Mesenteric fat pad (tissue), 1 donor: ENCODE data around the gene C11orf98. TPM values are rescaled to one million over a fixed set of nuclear protein-coding genes. Genes with fewer than 3 reads are reported as not detected.
A peak's percentile ranks its signal among the peaks of the same experiment; 100 is the strongest.
"Not testable (repeated sequence)": the region's sequence is repeated elsewhere in the genome, so short reads cannot be mapped to it uniquely, and the experiment has no call there.

Source experiments
- DNase-seq: peaks from one replicate; pipeline ENCODE4 v3.0.0-alpha.2; 2020; ENCODE audit warnings: low spot score
- long read RNA-seq: library from polyadenylated mRNA; unstranded; transcript quantifications from one replicate; pipeline ENCODE4 v2.0.0, GENCODE V29; 2020
- total RNA-seq: library from RNA; stranded (reverse); fragmentation: NEBNext Ultra II Directional; extraction: Animal tissue kit (Norgen Biotek cat#: 25700); gene quantifications from one replicate; pipeline ENCODE4 v1.2.1, GENCODE V29; 2021
- donor health status: DM: yes; HTN: yes; CAD: no.

Gene C11orf98
- 36.9 TPM for total RNA-seq
- long read RNA-seq, transcript C11orf98-201 (4 exons, 654 nt): major isoform, 12 of 13 reads
- long read RNA-seq, partial matches to known transcripts: 0 of 13 reads
- long read RNA-seq, other reads (novel, unspliced or antisense): 0 of 13 reads

GRCh38 chr11:62665075-62665598 is at the start of gene C11orf98, which contains the start of gene CSKMT:
Gene C11orf98 (minus strand): TSS chr11:62665210. CDS start chr11:62665169, 41 bp downstream.
Gene CSKMT (plus strand): TSS chr11:62665312. CDS start chr11:62665880, 568 bp downstream.
- DNase-seq: peak; percentile 99

GRCh38 chr11:62713343-62713742 is 48.3 kb upstream of the C11orf98 start:
- DNase-seq: no peak

GRCh38 chr11:62712861-62713260 is 47.9 kb upstream of the C11orf98 start:
- no peak for DNase-seq

DNA sequence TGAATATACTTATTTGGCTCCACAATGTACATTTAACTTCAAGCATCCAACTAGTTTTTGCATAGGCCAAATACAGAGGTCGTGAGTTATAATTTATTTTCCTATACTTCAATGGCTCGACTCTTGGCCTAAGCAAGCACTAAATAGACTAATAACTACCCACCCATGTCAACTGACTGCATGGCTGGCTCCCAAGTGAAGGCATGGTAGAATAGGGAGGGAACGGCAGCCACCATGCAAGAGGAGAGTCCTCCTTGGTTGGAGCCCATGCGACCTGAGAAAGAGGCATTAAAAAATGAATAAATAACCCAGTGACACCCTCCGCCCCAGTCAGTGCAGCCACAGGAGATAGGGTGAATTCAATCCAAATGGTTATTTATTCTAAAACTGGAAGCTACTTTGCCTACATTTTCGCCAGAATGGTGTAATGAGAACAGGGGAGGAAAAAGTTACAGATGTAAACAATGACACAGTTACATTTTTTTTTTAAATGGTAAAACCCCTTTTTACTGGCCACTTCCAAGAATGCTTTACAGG is 47.3 kb upstream of the C11orf98 start:
- no peak for DNase-seq

DNA sequence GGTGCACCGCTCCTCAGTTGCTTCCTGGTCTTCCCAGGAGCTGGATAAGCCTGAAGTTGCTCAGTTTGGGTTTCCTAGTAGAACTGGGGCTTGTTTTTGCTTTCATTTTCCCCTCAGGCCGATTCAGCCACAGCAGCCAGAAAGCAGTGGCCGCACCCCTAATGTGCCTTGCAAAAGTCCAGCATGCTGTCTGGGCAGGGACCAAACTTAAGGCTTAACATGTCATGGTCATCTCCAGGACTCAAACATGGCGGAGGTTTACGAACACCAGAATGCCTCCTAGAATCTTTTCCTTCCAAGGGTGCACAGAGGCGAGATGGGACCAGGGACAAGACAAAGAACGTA is 45.0 kb upstream of the C11orf98 start:
- DNase-seq: no peak

GRCh38 chr11:62709247-62710000 is 44.4 kb upstream of the C11orf98 start:
- DNase-seq: peak; percentile 97

DNA sequence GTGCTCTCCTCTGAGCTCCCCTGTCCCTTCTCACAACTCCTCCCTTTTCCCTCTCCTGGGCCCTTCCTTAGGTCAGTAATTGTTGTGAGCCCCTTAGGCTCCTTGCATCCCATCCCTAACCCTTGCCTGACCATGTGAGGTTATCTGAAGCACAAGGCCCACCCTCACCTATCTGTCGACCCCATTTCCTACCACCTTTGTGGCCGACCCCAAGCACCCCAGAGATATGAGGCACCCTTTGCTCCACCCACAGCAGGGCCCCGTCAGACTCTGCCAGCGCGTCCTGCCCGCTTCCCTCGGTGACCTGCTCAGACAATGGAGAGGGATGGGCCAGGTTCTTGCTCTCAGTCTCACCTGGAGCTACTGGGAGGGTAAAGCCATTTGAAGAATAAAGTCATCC is 43.8 kb upstream of the C11orf98 start:
- no peak for DNase-seq

DNA sequence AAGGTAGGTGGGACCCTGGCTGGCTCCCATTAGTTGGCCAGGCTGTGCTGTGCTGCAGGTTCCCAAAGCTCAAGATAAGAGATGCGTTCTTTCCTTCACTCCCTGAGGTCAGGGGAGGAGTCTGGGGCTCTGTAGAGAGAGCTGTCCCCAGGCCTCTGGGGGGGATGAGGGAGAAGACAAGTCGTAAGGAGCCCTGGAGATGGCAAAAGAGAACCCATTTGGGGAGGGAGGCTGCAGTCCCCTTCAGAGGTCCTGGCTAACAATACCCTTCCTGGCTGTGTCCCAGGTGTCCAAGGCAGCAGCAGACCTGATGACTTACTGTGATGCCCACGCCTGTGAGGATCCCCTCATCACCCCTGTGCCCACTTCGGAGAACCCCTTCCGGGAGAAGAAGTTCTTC is 43.4 kb upstream of the C11orf98 start:
- DNase-seq: no peak

DNA sequence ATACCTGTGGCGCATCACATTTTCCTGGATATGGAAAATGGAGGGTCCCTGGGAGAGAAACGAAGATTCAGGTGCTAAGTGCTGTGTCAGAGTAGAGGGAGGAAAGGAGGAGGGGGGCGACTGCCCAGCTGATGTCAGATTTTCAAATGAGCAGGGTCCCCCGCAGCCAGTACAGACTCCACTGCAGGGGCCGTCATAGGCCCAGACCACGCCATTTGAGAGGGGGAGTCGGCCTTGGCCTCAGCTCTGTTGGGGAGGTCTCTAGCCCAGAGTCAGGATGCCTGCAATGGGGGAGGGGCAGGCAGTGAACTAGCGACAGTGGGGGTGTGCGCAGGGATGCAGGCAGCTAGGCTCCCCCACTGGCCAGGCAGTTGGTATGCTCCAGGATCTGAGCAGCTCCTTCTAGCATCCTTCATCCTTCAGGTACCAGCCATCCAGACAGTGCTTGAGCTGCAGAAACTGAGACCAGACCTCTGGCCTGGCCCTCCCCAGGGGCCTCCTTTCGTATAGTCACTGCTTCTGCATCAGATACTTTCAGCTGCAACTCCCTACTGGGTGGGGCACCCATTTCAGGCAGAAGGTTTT is 42.4 kb upstream of the C11orf98 start, which contains the start of the genes BSCL2 and GNG3:
BSCL2 (minus strand) TSS at position 148 of the 585 bp plus-strand sequence. CDS start 229 bp downstream, outside the sequence.
GNG3 (plus strand) TSS at position 400 of the 585 bp plus-strand sequence. CDS start 620 bp downstream, outside the sequence.
- no peak for DNase-seq

- DNase-seq: no peak
Measured at GRCh38 chr11:62706850-62707247, 41.8 kb upstream of the C11orf98 start.

DNA sequence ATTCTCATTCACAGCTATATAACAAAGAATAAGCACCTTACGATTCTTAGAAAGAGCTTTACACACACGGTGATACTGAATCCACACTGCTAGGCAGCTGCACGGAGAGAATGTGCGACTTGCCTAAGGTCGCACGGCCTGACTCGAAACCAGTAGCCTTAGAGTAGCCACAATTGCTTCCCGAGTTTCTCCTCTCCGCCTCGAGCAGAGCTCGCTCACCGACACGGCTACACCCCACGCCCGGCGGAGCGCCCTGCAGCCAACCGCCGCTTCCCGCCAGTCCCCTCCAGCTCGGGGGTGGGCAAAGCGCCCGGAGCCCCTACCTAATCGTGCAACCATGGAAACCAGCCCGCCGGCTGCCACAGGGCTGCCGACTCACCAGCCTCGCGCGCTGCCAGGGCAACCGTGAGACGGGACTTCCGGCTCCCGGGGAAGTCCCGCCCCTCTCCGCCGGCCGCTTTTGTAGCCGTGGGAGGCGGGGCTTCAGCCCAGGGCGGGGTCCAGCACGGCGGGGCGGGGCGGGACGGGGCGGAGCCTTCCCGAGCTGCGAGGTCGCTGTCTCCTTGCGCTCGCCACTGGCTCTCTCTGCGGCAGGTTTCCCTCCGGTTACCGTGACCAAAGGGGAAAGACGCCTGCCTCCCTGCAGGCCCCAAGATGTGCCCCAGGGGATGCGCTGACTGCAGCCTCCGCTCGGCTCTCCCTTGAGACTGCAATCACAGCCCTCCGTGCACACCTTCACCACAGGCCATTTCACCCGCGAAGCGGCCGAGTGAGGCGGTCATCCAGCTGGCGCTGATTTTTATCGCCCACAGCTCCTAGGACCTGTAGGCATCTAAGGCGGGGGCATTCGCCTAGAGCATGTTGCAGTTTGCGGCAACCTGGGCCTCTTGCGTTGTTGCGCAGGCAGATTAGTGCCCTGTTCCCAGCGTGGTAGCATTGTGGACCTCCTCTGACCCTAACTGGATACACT is 41.2 kb upstream of the C11orf98 start:
- peak; percentile 99 for DNase-seq

GRCh38 chr11:62705413-62705812 is 40.4 kb upstream of the C11orf98 start:
- DNase-seq: no peak

GRCh38 chr11:62703921-62704320 is 38.9 kb upstream of the C11orf98 start:
- DNase-seq: not testable (repeated sequence)

DNA sequence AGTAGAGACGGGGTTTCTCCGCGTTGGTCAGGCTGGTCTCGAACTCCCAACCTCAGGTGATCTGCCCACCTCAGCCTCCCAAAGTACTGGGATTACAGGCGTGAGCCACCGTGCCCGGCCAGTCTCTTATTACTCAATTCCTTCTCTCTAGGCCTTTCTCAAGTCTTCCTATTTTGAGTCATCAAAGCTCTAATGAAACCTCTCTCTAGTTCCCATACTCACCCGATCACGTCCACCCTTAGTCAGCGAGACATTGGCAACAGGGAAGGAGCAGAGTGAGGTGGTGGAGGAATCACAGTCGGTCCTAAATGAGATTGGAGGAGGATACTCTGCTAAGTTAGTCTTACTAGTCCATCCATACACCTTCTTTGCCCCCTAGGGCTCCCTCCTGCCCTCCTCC is 37.2 kb upstream of the C11orf98 start:
- DNase-seq: no peak

- DNase-seq: no peak
Measured at GRCh38 chr11:62694455-62695167, 29.6 kb upstream of the C11orf98 start.

- not testable (repeated sequence) for DNase-seq
Measured at GRCh38 chr11:62693624-62694023, 28.6 kb upstream of the C11orf98 start.

DNA sequence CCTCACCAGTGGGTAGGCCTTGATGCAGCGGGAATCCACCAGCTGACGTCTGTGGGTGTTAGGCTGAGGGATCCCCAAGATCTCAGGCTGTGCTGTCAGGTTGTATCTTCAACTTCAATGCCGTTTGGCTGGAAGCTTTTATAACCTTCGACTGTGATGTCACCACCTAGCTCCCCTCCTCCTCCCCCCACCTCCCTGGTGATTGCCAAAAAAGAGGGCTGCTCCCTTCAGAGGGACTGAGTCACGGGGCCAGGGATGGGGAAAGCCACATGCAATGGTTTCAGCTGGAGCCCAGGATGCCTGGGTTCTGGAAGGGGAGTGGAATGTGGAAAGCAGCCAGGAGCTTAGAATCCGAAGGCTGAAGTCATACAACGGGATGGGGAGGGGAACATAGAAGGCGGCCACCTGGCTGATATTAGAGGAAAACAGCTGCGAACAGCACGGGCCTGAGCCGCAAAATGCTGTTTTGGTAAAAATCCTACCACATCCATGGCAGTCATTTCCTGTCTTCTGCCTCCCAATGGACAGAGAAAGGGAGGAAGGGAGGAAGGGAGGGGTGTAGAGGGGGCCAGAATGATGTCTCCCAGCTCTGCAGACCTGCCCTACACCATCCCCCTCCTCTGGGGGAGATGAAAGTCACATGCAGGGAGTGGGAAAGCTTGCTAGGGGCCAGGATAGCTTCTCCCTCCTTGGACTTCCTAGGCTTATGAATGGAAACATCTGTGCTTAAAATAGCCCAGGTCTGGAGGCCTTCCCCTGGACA is 24.6 kb upstream of the C11orf98 start, which contains the start of gene LRRN4CL:
LRRN4CL (minus strand) TSS at position 110 of the 763 bp plus-strand sequence. CDS start 1,022 bp downstream, outside the sequence.
- DNase-seq: no peak

DNA sequence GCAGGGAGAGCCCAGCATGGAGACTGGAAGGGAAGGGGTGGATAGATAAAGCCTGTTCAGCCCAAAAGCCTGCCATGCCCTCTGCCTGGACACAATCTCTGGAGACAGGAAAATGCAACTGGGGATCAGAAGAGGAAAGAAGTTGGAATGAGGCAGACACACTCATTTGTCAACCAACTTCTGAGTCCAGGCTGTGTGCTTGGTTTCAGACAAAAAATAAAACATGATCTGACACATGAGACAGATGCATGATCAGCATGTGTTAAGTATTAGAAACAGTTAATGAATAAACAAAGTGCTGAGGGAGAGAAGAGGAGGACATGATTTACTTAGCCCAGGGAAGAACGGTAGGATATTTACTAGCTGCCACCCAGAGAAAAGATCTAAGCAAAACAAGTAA is 23.5 kb upstream of the C11orf98 start:
- DNase-seq: no peak
